Neural progenitor cell (in vitro differentiated cells): Measurements from ENCODE around the gene ITPRIPL2. TPM values are rescaled to one million over a fixed set of nuclear protein-coding genes. Genes with fewer than 3 reads are reported as not detected.
A peak's percentile ranks its signal among the peaks of the same experiment; 100 is the strongest.

Experiments used
- DNase-seq: peaks from one replicate; pipeline ENCODE4 v3.0.0-alpha.2; 2016; ENCODE audit warnings: low spot score
- H2AFZ ChIP-seq: fragments of 200-600 bp; sonication (generic); replicated peaks from 2 replicates; pipeline ENCODE4 v1.6.1; 2016; ENCODE audit warnings: antibody characterized with exemption
- H3F3A ChIP-seq: fragments of 200-600 bp; sonication (generic); 2 replicates; pipeline ENCODE4 v1.6.1; 2016; ENCODE audit warnings: antibody characterized with exemption, low read depth
- H3K27ac ChIP-seq: fragments of 200-600 bp; sonication (generic); 2 replicates; pipeline ENCODE4 v1.5.1; 2016; ENCODE audit warnings: mild to moderate bottlenecking
- H3K27me3 ChIP-seq: fragments of 200-600 bp; sonication (generic); 2 replicates; pipeline ENCODE4 v1.6.1; 2016; ENCODE audit warnings: mild to moderate bottlenecking, moderate library complexity
- H3K36me3 ChIP-seq: fragments of 200-600 bp; sonication (generic); 2 replicates; pipeline ENCODE4 v1.5.1; 2016
- H3K4me1 ChIP-seq: fragments of 200-600 bp; sonication (generic); 2 replicates; pipeline ENCODE4 v1.6.1; 2016; ENCODE audit warnings: mixed run types
- H3K4me2 ChIP-seq: fragments of 200-600 bp; sonication (generic); 2 replicates; pipeline ENCODE4 v1.6.1; 2016
- H3K4me3 ChIP-seq: fragments of 200-600 bp; sonication (generic); 2 replicates; pipeline ENCODE4 v1.5.1; 2016
- H3K79me2 ChIP-seq: fragments of 200-600 bp; sonication (generic); 2 replicates; pipeline ENCODE4 v1.6.1; 2016; ENCODE audit warnings: low read depth
- H3K9ac ChIP-seq: fragments of 200-600 bp; sonication (generic); 2 replicates; pipeline ENCODE4 v1.6.1; 2016
- H3K9me3 ChIP-seq: fragments of 200-600 bp; sonication (generic); 2 replicates; pipeline ENCODE4 v1.5.1; 2016; ENCODE audit warnings: low read depth
- H4K20me1 ChIP-seq: fragments of 200-600 bp; sonication (generic); 2 replicates; pipeline ENCODE4 v1.6.1; 2016; ENCODE audit warnings: low read depth
- H3K27ac Mint-ChIP-seq: 3 replicates; pipeline ENCODE4 v1.8.0; 2021; ENCODE audit warnings: mixed read lengths
- H3K27me3 Mint-ChIP-seq: 2 replicates; pipeline ENCODE4 v1.8.0; 2022; ENCODE audit warnings: low read depth, mild to moderate bottlenecking, inconsistent platforms, moderate library complexity, mixed read lengths; ENCODE audit not compliant: insufficient read depth
- H3K36me3 Mint-ChIP-seq: 3 replicates; pipeline ENCODE4 v1.8.0; 2021; ENCODE audit warnings: mixed read lengths
- H3K4me1 Mint-ChIP-seq: 3 replicates; pipeline ENCODE4 v1.8.0; 2021; ENCODE audit warnings: mixed read lengths
- H3K4me3 Mint-ChIP-seq: 3 replicates; pipeline ENCODE4 v1.8.0; 2021; ENCODE audit warnings: mild to moderate bottlenecking, moderate library complexity, mixed read lengths
- H3K9me3 Mint-ChIP-seq: 3 replicates; pipeline ENCODE4 v1.8.0; 2020; ENCODE audit warnings: mixed read lengths
- EZH2 ChIP-seq: fragments of 200-600 bp; sonication (generic); IDR thresholded peaks from 2 replicates; pipeline ENCODE4 v1.6.1; 2017; ENCODE audit warnings: antibody characterized with exemption, mild to moderate bottlenecking, moderate library complexity
- EZH2phosphoT487 ChIP-seq: fragments of 200-600 bp; sonication (generic); IDR thresholded peaks from 2 replicates; pipeline ENCODE4 v1.6.1; 2017; ENCODE audit warnings: antibody characterized with exemption
- total RNA-seq: library from RNA; depleted of rRNA; stranded (reverse); fragments of >200 nt; gene quantifications from 2 replicates; pipeline ENCODE4 v1.2.3, GENCODE V29; 2015; ENCODE audit warnings: low replicate concordance
- TF ChIP-seq, protein P1 (sequence below): fragments of 200-600 bp; sonication (generic); IDR thresholded peaks from 2 replicates; pipeline ENCODE4 v1.5.1; 2017; ENCODE audit warnings: antibody characterized with exemption, mild to moderate bottlenecking

ITPRIPL2 gene
- total RNA-seq: 3.7 and 5.4 TPM in 2 replicates

GRCh38 chr16:19113577-19114358, at the start of gene ITPRIPL2:
ITPRIPL2 (plus strand) TSS chr16:19113964; CDS start chr16:19114462, 498 bp downstream.
- H3K36me3 ChIP-seq: no peaks in the 10 kb centered on the region
- H3K9me3 Mint-ChIP-seq: no peaks in the 10 kb centered on the region
- TF ChIP-seq, protein P1, sequence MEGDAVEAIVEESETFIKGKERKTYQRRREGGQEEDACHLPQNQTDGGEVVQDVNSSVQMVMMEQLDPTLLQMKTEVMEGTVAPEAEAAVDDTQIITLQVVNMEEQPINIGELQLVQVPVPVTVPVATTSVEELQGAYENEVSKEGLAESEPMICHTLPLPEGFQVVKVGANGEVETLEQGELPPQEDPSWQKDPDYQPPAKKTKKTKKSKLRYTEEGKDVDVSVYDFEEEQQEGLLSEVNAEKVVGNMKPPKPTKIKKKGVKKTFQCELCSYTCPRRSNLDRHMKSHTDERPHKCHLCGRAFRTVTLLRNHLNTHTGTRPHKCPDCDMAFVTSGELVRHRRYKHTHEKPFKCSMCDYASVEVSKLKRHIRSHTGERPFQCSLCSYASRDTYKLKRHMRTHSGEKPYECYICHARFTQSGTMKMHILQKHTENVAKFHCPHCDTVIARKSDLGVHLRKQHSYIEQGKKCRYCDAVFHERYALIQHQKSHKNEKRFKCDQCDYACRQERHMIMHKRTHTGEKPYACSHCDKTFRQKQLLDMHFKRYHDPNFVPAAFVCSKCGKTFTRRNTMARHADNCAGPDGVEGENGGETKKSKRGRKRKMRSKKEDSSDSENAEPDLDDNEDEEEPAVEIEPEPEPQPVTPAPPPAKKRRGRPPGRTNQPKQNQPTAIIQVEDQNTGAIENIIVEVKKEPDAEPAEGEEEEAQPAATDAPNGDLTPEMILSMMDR: no peak
- TF ChIP-seq EZH2phosphoT487: peak; percentile 56
- peak; percentile 26 for TF ChIP-seq EZH2
- H3K27me3 ChIP-seq: peaks cover 63% of the 10 kb centered on the region
- H3K4me3 Mint-ChIP-seq: peak within 1 kb of the TSS; percentile 83
- no peak within 1 kb of the TSS for H3K9ac ChIP-seq
- no peak within 1 kb of the TSS for H3K27ac ChIP-seq
- H3K4me1 Mint-ChIP-seq: peaks cover 29% of the 10 kb centered on the region
- peaks cover 4% of the 10 kb centered on the region for H3K27me3 Mint-ChIP-seq
- peaks cover 9% of the 10 kb centered on the region for H3F3A ChIP-seq
- H3K4me2 ChIP-seq: peak within 1 kb of the TSS; percentile 89
- no peaks in the 10 kb centered on the region for H3K9me3 ChIP-seq
- H3K4me1 ChIP-seq: peaks cover 9% of the 10 kb centered on the region
- H3K4me3 ChIP-seq: peak within 1 kb of the TSS; percentile 59
- no peaks in the 10 kb centered on the region for H4K20me1 ChIP-seq
- H3K36me3 Mint-ChIP-seq: no peaks in the 10 kb centered on the region
- peak within 1 kb of the TSS; percentile 99 for H2AFZ ChIP-seq
- no peaks in the 10 kb centered on the region for H3K79me2 ChIP-seq
- H3K27ac Mint-ChIP-seq: peak within 1 kb of the TSS; percentile 60
- DNase-seq: peak; percentile 76

GRCh38 chr16:19066988-19067348, 46.8 kb upstream of the ITPRIPL2 start:
- Histone ChIP-seq H3K36me3 (no peaks in the 10 kb centered on the region), H3K9me3 (no peaks in the 10 kb centered on the region), H3F3A (no peaks in the 10 kb centered on the region), H2AFZ (peak overlapping the region; percentile 54), H3K27ac (no peak overlapping the region), H3K4me1 (no peaks in the 10 kb centered on the region), H4K20me1 (no peaks in the 10 kb centered on the region), H3K9ac (no peak overlapping the region), H3K27me3 (no peaks in the 10 kb centered on the region), H3K4me2 (peak overlapping the region; percentile 69), H3K4me3 (peak overlapping the region; percentile 87), H3K79me2 (peaks cover 16% of the 10 kb centered on the region)
- Mint-ChIP-seq H3K27me3 (peaks cover 4% of the 10 kb centered on the region), H3K4me3 (peak overlapping the region; percentile 95), H3K27ac (peak overlapping the region; percentile 97), H3K36me3 (peaks cover 4% of the 10 kb centered on the region), H3K4me1 (peaks cover 7% of the 10 kb centered on the region), H3K9me3 (no peaks in the 10 kb centered on the region)
- no peak for DNase-seq
- TF ChIP-seq, protein P1: no peak
- TF ChIP-seq EZH2: no peak
- TF ChIP-seq EZH2phosphoT487: no peak

GRCh38 chr16:19067349-19068236, 46.2 kb upstream of the ITPRIPL2 start, which contains the start of gene COQ7:
COQ7 (plus strand) TSS chr16:19067614; CDS start chr16:19067665, 51 bp downstream.
- Histone ChIP-seq H2AFZ (peak within 1 kb of the TSS; percentile 87), H3K9ac (peak within 1 kb of the TSS; percentile 98), H3K36me3 (no peaks in the 10 kb centered on the region), H3F3A (no peaks in the 10 kb centered on the region), H3K4me3 (peak within 1 kb of the TSS; percentile 87), H3K27me3 (no peaks in the 10 kb centered on the region), H3K9me3 (no peaks in the 10 kb centered on the region), H3K27ac (peak within 1 kb of the TSS; percentile 98), H3K4me2 (peak within 1 kb of the TSS; percentile 80), H3K4me1 (no peaks in the 10 kb centered on the region), H4K20me1 (no peaks in the 10 kb centered on the region), H3K79me2 (peaks cover 16% of the 10 kb centered on the region)
- no peaks in the 10 kb centered on the region for H3K9me3 Mint-ChIP-seq
- H3K4me1 Mint-ChIP-seq: peaks cover 7% of the 10 kb centered on the region
- peak within 1 kb of the TSS; percentile 95 for H3K4me3 Mint-ChIP-seq
- no peak for TF ChIP-seq EZH2
- no peak for TF ChIP-seq EZH2phosphoT487
- TF ChIP-seq, protein P1: no peak
- H3K27me3 Mint-ChIP-seq: peaks cover 4% of the 10 kb centered on the region
- peak within 1 kb of the TSS; percentile 97 for H3K27ac Mint-ChIP-seq
- peaks cover 6% of the 10 kb centered on the region for H3K36me3 Mint-ChIP-seq
- DNase-seq: peak; percentile 99
